ENCODE measurements around the gene COL25A1.

The COL25A1 gene

GRCh38 chr4:108947526-108947925 is 354.9 kb downstream of the COL25A1 start:
- no peaks in the 10 kb centered on the region for H3K9me3 ChIP-seq (ENCODE audit: control extremely low read depth in 1 of 5, control insufficient read depth in 4 of 5, insufficient read depth in 2 of 5, low read depth in 1 of 5, low read length in 4 of 5)
- H3K27ac ChIP-seq (ENCODE audit: insufficient read depth in 1 of 2, low read depth in 1 of 2, low read length in 2 of 2, poor library complexity in 1 of 2, severe bottlenecking in 2 of 2) = no peak overlapping the region
- CTCF ChIA-PET = no interaction called here
- no peaks in the 10 kb centered on the region for H3K4me1 ChIP-seq (ENCODE audit: control extremely low read depth in 1 of 4, control insufficient read depth in 4 of 4, insufficient read depth in 4 of 4, low read length in 3 of 4)
- no peaks in the 10 kb centered on the region for H3K36me3 ChIP-seq (ENCODE audit: control insufficient read depth in 4 of 4, insufficient read depth in 4 of 4, low read length in 3 of 4)
- no peak for DNase-seq
- POLR2A ChIA-PET = no interaction called here
- no peaks in the 10 kb centered on the region for H3K27me3 ChIP-seq (replicated peaks in 2 of 5; ENCODE audit: control insufficient read depth in 4 of 5, insufficient read depth in 5 of 5, low read length in 4 of 5)
- H3K4me3 ChIP-seq (ENCODE audit: control insufficient read depth in 1 of 7, extremely low read depth in 1 of 7, insufficient read depth in 4 of 7, low read depth in 2 of 7, low read length in 6 of 7) = no peak overlapping the region

GRCh38 chr4:108946237-108946636 is 356.2 kb downstream of the COL25A1 start:
- ChIA-PET POLR2A (no interaction called here), CTCF (no interaction called here)
- Histone ChIP-seq H3K27ac (ENCODE audit: insufficient read depth in 1 of 2, low read depth in 1 of 2, low read length in 2 of 2, poor library complexity in 1 of 2, severe bottlenecking in 2 of 2) (no peak overlapping the region), H3K27me3 (replicated peaks in 2 of 5; ENCODE audit: control insufficient read depth in 4 of 5, insufficient read depth in 5 of 5, low read length in 4 of 5) (no peaks in the 10 kb centered on the region), H3K4me1 (ENCODE audit: control extremely low read depth in 1 of 4, control insufficient read depth in 4 of 4, insufficient read depth in 4 of 4, low read length in 3 of 4) (no peaks in the 10 kb centered on the region), H3K9me3 (ENCODE audit: control extremely low read depth in 1 of 5, control insufficient read depth in 4 of 5, insufficient read depth in 2 of 5, low read depth in 1 of 5, low read length in 4 of 5) (no peaks in the 10 kb centered on the region), H3K36me3 (ENCODE audit: control insufficient read depth in 4 of 4, insufficient read depth in 4 of 4, low read length in 3 of 4) (no peaks in the 10 kb centered on the region), H3K4me3 (ENCODE audit: control insufficient read depth in 1 of 7, extremely low read depth in 1 of 7, insufficient read depth in 4 of 7, low read depth in 2 of 7, low read length in 6 of 7) (no peak overlapping the region)
- no CpG with 5 or more reads among the region's 2 CpGs for WGBS (ENCODE audit: insufficient coverage)
- DNase-seq = no peak

GRCh38 chr4:108943976-108944591 is 358.4 kb downstream of the COL25A1 start:
- Histone ChIP-seq H3K4me1 (ENCODE audit: control extremely low read depth in 1 of 4, control insufficient read depth in 4 of 4, insufficient read depth in 4 of 4, low read length in 3 of 4) (no peaks in the 10 kb centered on the region), H3K27ac (ENCODE audit: insufficient read depth in 1 of 2, low read depth in 1 of 2, low read length in 2 of 2, poor library complexity in 1 of 2, severe bottlenecking in 2 of 2) (no peak overlapping the region), H3K27me3 (replicated peaks in 2 of 5; ENCODE audit: control insufficient read depth in 4 of 5, insufficient read depth in 5 of 5, low read length in 4 of 5) (no peaks in the 10 kb centered on the region), H3K36me3 (ENCODE audit: control insufficient read depth in 4 of 4, insufficient read depth in 4 of 4, low read length in 3 of 4) (no peaks in the 10 kb centered on the region), H3K4me3 (ENCODE audit: control insufficient read depth in 1 of 7, extremely low read depth in 1 of 7, insufficient read depth in 4 of 7, low read depth in 2 of 7, low read length in 6 of 7) (no peak overlapping the region), H3K9me3 (ENCODE audit: control extremely low read depth in 1 of 5, control insufficient read depth in 4 of 5, insufficient read depth in 2 of 5, low read depth in 1 of 5, low read length in 4 of 5) (no peaks in the 10 kb centered on the region)
- CTCF ChIA-PET = no interaction called here
- WGBS (ENCODE audit: insufficient coverage) = 100% methylated on average over 1 of the region's 4 CpGs
- DNase-seq = no peak
- POLR2A ChIA-PET = no interaction called here

GRCh38 chr4:108943371-108943770 is 359.1 kb downstream of the COL25A1 start:
- no peak overlapping the region for H3K27ac ChIP-seq (ENCODE audit: insufficient read depth in 1 of 2, low read depth in 1 of 2, low read length in 2 of 2, poor library complexity in 1 of 2, severe bottlenecking in 2 of 2)

DNA sequence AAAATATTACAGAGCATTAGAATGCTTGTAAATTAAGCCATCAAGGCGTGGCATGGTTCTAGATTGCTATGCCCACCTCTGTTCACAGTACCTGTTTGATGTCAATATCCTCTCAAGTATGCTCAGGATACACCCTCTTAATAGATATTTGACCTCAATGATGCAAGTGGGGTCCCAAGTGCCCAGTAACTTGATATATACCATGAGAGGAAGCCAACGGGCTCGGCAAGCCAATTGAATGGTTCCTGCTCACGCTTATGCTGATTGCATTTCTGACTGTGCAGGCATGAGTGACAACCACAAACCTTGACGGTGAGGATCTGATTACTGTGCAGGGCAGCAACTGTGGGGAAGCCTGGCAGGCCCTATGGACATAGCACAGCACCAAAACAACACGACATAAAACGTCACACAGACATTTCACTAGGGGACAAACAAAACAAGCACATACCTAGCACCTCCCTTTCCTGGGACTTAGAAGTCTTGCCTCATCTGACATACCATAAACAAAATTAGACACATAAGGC is 360.5 kb downstream of the COL25A1 start:
- CTCF ChIA-PET = no interaction called here
- no peak overlapping the region for H3K27ac ChIP-seq (ENCODE audit: insufficient read depth in 1 of 2, low read depth in 1 of 2, low read length in 2 of 2, poor library complexity in 1 of 2, severe bottlenecking in 2 of 2)
- 97% methylated on average over 5 of the region's 7 CpGs for WGBS (ENCODE audit: insufficient coverage)

More at GRCh38 chr4:108943371-108943770, 359.1 kb downstream of the COL25A1 start:
- no peaks in the 10 kb centered on the region for H3K36me3 ChIP-seq (ENCODE audit: control insufficient read depth in 4 of 4, insufficient read depth in 4 of 4, low read length in 3 of 4)
- DNase-seq = no peak
- 100% methylated on average over 1 of the region's 3 CpGs for WGBS (ENCODE audit: insufficient coverage)
- ChIA-PET POLR2A (no interaction called here), CTCF (no interaction called here)
- H3K4me3 ChIP-seq (ENCODE audit: control insufficient read depth in 1 of 7, extremely low read depth in 1 of 7, insufficient read depth in 4 of 7, low read depth in 2 of 7, low read length in 6 of 7) = no peak overlapping the region
- no peaks in the 10 kb centered on the region for H3K27me3 ChIP-seq (replicated peaks in 2 of 5; ENCODE audit: control insufficient read depth in 4 of 5, insufficient read depth in 5 of 5, low read length in 4 of 5)
- no peaks in the 10 kb centered on the region for H3K9me3 ChIP-seq (ENCODE audit: control extremely low read depth in 1 of 5, control insufficient read depth in 4 of 5, insufficient read depth in 2 of 5, low read depth in 1 of 5, low read length in 4 of 5)
- H3K4me1 ChIP-seq (ENCODE audit: control extremely low read depth in 1 of 4, control insufficient read depth in 4 of 4, insufficient read depth in 4 of 4, low read length in 3 of 4) = no peaks in the 10 kb centered on the region

GRCh38 chr4:108940634-108941033 is 361.8 kb downstream of the COL25A1 start:
- Histone ChIP-seq H3K27me3 (replicated peaks in 2 of 5; ENCODE audit: control insufficient read depth in 4 of 5, insufficient read depth in 5 of 5, low read length in 4 of 5) (no peaks in the 10 kb centered on the region), H3K4me3 (ENCODE audit: control insufficient read depth in 1 of 7, extremely low read depth in 1 of 7, insufficient read depth in 4 of 7, low read depth in 2 of 7, low read length in 6 of 7) (no peak overlapping the region), H3K36me3 (ENCODE audit: control insufficient read depth in 4 of 4, insufficient read depth in 4 of 4, low read length in 3 of 4) (no peaks in the 10 kb centered on the region), H3K9me3 (ENCODE audit: control extremely low read depth in 1 of 5, control insufficient read depth in 4 of 5, insufficient read depth in 2 of 5, low read depth in 1 of 5, low read length in 4 of 5) (no peaks in the 10 kb centered on the region), H3K4me1 (ENCODE audit: control extremely low read depth in 1 of 4, control insufficient read depth in 4 of 4, insufficient read depth in 4 of 4, low read length in 3 of 4) (no peaks in the 10 kb centered on the region), H3K27ac (ENCODE audit: insufficient read depth in 1 of 2, low read depth in 1 of 2, low read length in 2 of 2, poor library complexity in 1 of 2, severe bottlenecking in 2 of 2) (no peak overlapping the region)
- ChIA-PET POLR2A (interaction anchor here (0.6 kb wide), 1 partner anchor 115 kb away, joined by 3 read pairs; no protein-coding TSS in a partner anchor), CTCF (no interaction called here)
- DNase-seq = no peak
- WGBS (ENCODE audit: insufficient coverage) = no CpG with 5 or more reads among the region's 1 CpG

More for the DNA sequence above, 360.5 kb downstream of the COL25A1 start:
- no peaks in the 10 kb centered on the region for H3K9me3 ChIP-seq (ENCODE audit: control extremely low read depth in 1 of 5, control insufficient read depth in 4 of 5, insufficient read depth in 2 of 5, low read depth in 1 of 5, low read length in 4 of 5)
- no peaks in the 10 kb centered on the region for H3K4me1 ChIP-seq (ENCODE audit: control extremely low read depth in 1 of 4, control insufficient read depth in 4 of 4, insufficient read depth in 4 of 4, low read length in 3 of 4)
- POLR2A ChIA-PET = no interaction called here
- H3K4me3 ChIP-seq (ENCODE audit: control insufficient read depth in 1 of 7, extremely low read depth in 1 of 7, insufficient read depth in 4 of 7, low read depth in 2 of 7, low read length in 6 of 7) = no peak overlapping the region
- no peak for DNase-seq
- no peaks in the 10 kb centered on the region for H3K36me3 ChIP-seq (ENCODE audit: control insufficient read depth in 4 of 4, insufficient read depth in 4 of 4, low read length in 3 of 4)
- no peaks in the 10 kb centered on the region for H3K27me3 ChIP-seq (replicated peaks in 2 of 5; ENCODE audit: control insufficient read depth in 4 of 5, insufficient read depth in 5 of 5, low read length in 4 of 5)

DNA sequence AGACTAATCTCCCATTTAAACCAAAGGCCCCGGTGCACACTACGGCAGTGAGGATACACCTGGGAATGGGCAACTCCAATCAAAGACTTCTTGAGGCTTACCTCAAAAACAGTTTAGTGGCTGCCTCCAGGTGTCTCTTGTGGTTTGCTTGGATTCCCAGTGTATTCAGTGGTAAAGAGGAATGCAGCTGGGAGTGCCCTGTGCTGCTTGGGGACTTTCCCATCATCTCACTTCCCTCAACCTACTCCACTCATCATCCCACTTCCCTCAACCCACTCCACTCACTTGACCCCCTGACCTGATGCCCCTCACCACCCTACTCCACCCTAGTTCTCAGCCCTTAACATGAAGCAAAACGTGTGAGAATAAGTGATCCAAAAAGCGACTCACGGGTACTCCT is 362.3 kb downstream of the COL25A1 start:
- WGBS (ENCODE audit: insufficient coverage) = 85% methylated on average over 5 of the region's 5 CpGs
- no peaks in the 10 kb centered on the region for H3K9me3 ChIP-seq (ENCODE audit: control extremely low read depth in 1 of 5, control insufficient read depth in 4 of 5, insufficient read depth in 2 of 5, low read depth in 1 of 5, low read length in 4 of 5)
- CTCF ChIA-PET = no interaction called here
- H3K4me3 ChIP-seq (ENCODE audit: control insufficient read depth in 1 of 7, extremely low read depth in 1 of 7, insufficient read depth in 4 of 7, low read depth in 2 of 7, low read length in 6 of 7) = no peak overlapping the region
- H3K4me1 ChIP-seq (ENCODE audit: control extremely low read depth in 1 of 4, control insufficient read depth in 4 of 4, insufficient read depth in 4 of 4, low read length in 3 of 4) = no peaks in the 10 kb centered on the region
- no peaks in the 10 kb centered on the region for H3K36me3 ChIP-seq (ENCODE audit: control insufficient read depth in 4 of 4, insufficient read depth in 4 of 4, low read length in 3 of 4)
- H3K27ac ChIP-seq (ENCODE audit: insufficient read depth in 1 of 2, low read depth in 1 of 2, low read length in 2 of 2, poor library complexity in 1 of 2, severe bottlenecking in 2 of 2) = no peak overlapping the region
- POLR2A ChIA-PET = interaction anchor here (0.6 kb wide), 1 partner anchor 115 kb away, joined by 3 read pairs; no protein-coding TSS in a partner anchor
- DNase-seq = no peak
- no peaks in the 10 kb centered on the region for H3K27me3 ChIP-seq (replicated peaks in 2 of 5; ENCODE audit: control insufficient read depth in 4 of 5, insufficient read depth in 5 of 5, low read length in 4 of 5)

All from common myeloid progenitor, CD34-positive (primary cell).